NCI-H2196 (cell line): ENCODE measurements around the gene GRB7.
"Not testable (repeated sequence)": the region's sequence is repeated elsewhere in the genome, so short reads cannot be mapped to it uniquely, and the experiment has no call there.

ENCODE experiments used
- DNase-seq: peaks from one replicate; lab custom pipeline; 2025; ENCODE audit not compliant: unreplicated experiment; lab: John Stamatoyannopoulos, UW

Gene GRB7

DNA sequence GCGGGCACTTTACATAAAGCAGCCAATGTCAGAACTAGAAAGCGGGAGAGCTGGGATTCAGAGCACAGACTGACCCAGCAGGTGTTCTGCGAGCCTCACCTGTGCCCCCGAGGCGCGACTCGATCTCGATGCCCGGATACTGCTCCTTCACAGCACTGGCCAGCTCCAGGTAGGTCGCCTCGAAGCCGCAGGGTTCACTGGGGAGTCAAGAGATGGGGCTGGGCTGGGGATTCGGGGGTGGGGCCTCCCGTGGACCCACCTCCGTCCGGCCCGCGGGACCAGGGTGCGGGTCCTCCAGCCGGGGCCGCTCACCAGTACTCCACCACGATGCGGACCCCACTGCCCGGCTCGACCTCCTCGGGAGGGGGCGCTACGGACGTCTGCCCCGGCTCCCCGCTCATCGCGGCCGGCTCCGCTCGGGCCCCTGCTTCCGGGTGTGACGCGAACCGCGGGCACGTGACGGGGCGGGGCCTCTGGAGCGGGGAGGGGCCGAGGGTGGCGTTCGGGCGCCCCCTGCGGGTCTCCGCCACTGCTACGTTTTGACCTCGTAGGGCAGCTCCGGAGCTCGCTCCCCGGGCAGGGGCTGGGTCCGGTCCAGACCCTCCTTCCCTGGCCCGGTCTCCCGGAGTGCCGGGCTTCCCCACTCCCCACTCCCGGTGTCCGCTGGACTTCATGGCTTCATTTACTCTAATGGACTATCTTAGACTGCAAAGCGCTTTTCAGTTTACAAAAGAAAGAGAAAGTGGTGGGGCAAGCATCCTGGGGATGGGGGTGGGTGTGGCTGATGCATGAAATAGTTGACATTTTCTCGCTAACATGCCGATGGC, 7.4 kb upstream of the GRB7 start, which contains the start of gene MIEN1:
MIEN1 (minus strand) TSS at position 438 of the 827 bp plus-strand sequence; CDS start at position 401, 37 bp downstream.
- DNase-seq, result peak; percentile 71

DNA sequence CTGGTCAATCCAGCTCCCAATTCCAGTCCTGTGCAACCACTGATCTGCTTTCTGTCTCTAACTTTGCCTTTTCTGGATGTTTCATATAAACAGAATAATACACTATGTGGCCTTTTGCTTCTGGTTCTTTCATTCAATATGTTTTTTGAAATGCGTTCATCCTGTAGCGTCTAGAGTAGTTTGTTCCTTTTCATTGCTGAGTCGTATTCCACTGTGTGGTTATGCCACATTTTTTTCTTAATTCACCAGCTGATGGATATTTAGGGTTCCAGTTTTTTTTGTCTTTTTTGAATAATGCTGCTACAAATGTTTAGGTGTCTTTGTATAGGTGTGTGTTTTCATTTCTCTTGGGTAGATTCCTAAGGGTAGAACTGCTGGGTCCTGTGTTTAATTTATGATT, 5.2 kb upstream of the GRB7 start:
- DNase-seq, result no peak

DNA sequence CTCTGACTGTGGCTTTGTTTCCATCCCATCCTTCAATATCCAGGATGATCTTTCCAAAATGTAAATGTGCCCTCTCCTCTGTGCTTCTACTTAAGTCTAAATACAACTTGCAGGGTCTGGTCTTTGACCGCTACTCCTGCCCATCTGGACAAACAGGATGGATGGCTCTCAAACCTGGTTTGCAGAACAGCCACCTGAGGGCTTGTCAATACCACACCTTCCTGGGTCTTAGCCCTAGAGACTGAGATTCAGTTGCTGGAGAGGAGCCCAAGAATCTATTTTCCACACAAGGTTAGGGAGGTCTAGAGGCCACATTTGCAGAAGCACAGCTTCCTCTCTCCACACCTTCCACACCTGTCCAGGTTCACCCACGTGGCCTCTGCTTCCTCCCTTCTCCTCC, 1.9 kb upstream of the GRB7 start:
- no peak for DNase-seq

DNA sequence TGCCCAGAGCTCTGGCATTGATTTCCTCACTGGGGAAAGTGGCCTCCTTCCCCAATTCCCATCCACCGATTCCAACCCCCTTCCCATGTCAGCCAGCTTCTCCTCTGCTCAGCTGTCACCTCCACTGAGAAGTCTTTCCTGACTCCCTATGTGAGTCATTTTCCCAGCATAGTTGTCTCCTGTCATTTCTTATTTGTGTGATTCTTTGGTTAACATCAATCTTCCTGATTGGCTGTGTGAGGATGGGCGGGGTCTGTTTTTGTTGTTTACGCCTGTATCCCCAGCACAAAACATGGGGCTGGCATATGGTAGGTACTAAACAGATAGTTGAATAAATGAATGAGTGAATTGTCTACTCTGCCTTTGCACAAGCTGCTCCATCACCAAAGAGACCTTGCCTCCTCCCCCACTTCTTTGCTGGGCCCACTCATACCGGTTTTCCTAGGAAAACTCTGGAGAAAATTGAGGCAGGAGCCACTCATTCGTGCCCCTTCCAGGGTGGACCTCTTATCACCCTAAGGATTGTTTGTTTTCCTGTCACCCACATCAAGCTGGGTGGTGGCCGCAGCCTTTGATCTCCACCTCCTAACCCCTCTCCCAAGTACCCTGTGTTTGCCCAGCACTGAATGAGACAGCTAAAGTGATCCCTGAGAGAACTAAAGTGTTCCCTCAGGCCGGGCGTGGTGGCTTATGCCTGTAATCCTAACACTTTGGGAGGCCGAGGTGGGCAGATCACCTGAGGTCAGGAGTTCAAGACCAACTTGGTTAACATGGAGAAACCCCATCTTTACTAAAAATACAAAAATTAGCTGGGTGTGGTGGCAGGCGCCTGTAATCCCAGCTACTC, 1.2 kb upstream of the GRB7 start:
- DNase-seq, result no peak

DNA sequence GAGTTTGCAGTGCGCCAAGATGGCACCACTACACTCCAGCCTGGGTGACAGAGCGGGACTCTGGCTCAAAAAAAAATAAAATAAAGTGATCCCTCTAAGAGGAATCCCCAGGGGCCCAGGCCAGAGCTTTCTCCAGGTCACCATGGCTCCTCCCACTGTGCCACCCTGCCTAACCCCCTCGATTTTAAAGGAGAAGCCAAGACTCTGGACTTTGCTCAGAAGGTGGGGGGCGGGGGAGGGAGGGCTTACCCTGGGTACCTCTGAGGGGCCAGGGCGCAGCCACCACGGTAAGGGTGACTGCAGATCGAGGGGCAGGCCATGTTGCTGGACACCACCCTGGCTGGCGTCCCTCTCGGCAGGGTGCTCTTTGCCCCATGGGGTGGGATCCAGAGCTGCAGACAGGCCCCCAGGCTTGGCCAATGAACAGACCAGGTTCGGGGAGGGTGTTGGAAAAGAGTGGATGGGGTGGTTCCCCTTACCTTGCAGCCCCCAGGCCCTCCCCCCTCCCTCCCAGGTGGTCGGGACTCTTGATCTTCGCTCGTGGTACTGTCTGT, 455 bp upstream of the GRB7 start:
- no peak for DNase-seq

DNA sequence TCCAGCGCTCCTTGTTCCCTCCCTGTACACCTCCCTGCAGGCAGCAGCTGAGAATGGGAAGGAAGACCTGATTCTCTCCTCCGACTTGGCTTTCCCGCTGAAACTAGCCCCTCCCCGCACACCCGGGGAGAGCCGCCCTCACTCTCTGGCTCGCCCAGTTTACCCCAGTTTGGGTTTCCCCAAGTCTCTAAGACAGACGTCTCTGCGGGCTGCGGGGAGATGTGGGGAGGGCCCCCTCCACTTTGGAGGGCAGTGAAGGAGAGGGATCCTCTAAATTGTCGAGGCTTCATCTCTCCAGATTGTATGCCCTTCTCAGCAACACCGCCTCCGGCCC, 797 bp downstream of the GRB7 start:
- DNase-seq, result peak; percentile 31

DNA sequence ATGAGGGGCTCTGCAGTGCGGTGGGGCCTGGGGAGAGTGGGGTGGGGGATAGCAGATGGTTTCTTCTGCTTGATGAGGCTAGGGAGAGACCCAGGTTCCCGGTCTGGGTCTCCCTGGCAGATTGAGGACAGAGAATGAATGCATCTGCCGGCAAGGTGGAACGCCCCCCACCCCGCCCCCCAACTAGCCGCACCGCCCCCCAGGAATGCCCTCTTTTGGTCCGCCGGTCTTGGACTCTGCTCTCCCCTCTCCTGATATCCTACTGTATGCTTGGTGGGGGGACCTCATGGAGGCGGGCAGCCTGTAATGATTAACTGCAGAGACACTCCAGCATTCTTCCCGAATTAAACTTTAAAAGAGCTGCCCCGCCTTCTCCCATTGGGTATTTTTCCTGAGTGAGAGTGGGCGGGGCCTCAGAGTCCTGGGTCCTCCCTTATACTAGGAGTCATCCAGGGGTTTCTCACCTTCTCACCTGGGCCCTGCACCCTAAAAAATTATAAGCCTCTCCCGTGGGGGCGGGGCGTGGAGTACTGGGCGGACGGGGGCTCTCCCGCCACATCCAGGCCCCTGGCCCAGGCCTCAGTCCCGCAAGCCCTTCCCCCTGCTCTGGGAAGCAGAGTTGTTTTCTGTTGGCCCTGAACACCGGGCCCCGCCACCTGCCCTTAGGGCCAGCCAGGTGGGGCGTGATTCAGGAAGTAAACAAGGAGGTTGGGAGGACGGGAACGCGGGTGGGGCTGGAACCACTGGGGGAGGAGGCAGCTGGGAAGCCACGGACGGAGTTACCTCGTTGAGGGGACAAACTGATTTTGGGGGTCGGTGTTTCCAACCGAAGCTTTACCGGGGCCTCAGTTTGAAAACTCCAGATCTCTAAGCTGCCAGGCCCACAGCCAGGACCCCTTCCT, 1.5 kb downstream of the GRB7 start:
- DNase-seq, result peak; percentile 54

DNA sequence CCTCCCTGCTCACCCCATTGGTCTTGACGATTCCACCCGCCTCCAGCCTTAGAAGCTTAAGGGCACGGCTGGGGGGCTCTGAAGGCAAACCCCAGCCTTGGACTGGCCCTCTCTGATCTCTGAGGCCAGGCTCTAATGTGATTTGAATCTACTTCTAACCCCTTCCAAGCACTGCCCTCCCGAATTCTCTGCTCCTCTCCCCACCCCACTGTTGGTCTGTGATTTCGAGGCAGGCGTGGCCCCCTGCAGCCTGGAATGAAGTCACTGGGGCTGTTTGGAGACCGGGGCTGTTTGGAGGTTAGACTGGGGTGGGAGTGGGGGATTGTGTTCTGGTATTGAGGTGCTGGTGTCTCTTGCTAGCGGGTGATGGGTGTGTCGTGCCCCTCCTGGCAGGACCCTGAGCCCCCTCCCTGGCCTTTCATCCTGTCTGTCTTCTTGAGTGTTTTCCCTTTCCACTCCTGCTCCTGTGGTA, 2.2 kb downstream of the GRB7 start:
- DNase-seq, result no peak

DNA sequence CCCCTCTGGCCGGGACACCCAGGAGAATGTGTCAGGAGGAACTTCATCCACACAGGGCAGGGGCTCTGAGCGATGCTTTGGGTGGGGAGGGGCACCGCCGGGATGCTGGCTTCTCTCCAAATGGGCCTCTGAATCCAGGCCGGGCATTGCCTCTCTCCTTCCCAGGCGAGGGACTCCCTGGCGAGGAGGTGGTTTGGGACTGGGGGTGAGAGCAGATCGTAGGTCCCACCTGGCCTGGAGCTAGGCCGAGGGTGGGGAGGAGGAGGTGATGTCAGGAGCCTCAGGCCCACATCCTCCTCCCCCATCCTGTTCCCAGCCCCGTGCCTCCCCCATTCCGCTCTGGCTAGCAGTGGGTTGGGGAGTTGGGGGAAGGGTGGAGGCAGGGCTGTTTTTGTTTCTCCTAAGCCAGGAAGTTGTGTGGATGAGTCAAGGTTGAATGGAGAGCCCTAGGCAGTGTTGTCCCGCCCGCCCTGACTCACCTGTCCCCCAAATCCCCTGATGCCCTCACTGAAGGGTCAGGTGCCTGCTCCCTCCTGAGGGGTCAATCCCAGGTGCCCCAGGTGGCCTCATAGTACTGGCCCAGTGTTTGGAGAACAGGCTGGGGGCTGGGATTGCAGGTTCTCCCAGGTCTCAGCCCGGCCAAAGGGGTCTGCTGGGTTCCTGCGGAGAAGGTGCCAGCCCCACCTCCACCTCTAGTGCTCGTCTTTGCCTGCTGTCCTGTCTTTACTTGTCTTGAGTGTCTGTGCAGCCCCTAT, 2.8 kb downstream of the GRB7 start:
- peak; percentile 23 for DNase-seq

DNA sequence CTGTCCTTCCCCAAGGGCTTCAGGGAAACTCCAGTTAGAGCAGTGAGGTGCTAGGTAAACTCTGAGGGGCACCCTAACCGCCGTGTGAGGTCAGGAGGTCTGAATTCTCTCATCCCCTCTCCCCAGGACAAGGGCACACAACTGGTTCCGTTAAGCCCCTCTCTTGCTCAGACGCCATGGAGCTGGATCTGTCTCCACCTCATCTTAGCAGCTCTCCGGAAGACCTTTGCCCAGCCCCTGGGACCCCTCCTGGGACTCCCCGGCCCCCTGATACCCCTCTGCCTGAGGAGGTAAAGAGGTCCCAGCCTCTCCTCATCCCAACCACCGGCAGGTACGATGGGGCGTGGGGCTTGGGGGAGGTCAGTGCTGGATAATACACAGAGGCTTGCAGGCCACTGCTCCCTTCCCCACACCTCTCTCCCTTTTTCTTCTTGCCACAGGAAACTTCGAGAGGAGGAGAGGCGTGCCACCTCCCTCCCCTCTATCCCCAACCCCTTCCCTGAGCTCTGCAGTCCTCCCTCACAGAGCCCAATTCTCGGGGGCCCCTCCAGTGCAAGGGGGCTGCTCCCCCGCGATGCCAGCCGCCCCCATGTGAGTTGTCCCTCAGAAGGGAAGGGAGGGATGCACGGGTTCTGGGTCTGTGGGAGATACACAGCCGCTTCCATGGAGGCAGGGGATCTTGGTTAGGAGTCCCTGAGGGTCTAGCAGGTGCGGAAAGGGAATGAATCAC, 4.6 kb downstream of the GRB7 start:
- DNase-seq, result no peak

DNA sequence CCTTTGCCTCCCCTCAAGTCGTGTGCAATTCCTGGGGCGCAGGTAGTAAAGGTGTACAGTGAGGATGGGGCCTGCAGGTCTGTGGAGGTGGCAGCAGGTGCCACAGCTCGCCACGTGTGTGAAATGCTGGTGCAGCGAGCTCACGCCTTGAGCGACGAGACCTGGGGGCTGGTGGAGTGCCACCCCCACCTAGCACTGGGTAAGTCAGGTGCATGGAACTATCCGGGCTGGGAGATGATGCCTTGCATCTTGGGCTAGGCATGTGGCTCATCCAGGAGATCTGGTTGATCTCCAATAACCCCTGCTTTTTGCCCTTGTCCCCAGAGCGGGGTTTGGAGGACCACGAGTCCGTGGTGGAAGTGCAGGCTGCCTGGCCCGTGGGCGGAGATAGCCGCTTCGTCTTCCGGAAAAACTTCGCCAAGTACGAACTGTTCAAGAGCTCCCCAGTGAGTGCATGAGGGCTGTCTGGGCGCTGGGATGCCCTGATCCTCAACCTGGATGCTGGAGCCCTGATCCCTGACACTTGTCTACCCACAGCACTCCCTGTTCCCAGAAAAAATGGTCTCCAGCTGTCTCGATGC, 5.2 kb downstream of the GRB7 start:
- no peak for DNase-seq

DNA sequence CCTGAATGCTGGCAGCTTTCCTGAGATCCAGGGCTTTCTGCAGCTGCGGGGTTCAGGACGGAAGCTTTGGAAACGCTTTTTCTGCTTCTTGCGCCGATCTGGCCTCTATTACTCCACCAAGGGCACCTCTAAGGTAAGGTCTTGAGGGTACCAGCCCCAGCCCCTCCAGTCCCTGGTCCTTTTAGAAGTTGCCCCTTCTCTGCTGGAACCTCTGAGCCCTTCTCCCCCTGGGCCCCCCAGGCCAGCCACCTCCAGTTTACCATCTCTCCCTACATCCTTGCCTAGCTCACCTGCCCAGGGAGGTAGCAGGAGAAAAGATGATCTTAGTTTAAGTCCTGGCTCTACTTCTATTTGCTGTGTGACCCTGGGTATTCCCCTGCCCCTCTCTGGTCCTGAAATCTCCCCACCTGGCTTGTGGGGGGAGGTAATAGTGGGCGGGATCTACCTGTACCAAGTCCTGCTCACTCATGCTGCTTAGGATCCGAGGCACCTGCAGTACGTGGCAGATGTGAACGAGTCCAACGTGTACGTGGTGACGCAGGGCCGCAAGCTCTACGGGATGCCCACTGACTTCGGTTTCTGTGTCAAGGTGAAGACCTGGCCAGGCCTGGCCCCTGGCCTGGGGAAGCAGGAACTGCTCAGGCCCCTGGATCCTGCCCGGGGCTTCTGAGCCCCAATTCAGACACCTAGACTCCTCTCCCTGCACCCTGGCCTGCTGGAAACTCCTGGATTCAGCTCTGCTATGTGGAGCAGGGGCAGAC, 6.5 kb downstream of the GRB7 start:
- DNase-seq, result no peak

DNA sequence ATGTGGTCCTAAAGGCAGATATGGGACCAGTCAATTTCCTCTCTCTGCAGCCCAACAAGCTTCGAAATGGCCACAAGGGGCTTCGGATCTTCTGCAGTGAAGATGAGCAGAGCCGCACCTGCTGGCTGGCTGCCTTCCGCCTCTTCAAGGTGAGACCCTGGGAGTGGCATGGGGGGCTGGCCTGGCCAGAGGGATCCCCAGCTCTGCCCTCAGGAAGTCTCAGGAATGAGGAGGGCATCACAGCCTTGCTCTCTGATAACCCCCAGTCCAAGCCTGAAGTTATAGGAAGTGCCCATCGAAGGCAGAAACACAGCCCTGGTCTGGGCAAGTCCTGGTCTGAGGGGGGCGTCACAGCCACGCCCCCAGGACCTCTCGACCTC, 7.1 kb downstream of the GRB7 start:
- no peak for DNase-seq

DNA sequence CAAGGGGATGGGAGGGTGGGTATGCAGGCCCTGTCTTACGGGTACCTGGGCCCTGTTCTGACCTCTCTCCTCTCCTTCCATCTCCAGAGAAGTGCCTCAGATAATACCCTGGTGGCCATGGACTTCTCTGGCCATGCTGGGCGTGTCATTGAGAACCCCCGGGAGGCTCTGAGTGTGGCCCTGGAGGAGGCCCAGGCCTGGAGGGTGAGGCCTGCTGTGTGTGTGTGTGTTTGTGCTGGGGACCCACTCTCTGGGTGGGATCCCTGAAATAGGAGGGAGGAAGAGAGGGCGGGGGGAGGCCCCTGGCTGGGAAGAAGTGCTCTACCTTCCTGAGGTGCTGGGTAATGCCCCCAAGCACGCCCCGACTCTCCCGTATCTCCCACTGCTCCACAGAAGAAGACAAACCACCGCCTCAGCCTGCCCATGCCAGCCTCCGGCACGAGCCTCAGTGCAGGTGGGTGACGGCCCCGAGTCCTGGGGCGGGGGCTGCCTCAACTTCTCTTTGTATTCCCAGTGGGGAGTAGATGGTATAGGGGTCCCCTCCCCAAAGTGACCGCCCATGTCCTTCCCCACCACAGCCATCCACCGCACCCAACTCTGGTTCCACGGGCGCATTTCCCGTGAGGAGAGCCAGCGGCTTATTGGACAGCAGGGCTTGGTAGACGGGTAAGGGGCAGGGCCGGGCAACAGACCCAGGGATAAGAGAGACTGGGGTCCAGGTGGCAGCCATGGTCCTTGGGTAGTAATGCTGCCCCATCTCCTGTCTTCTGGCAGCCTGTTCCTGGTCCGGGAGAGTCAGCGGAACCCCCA, 7.8 kb downstream of the GRB7 start:
- no peak for DNase-seq

DNA sequence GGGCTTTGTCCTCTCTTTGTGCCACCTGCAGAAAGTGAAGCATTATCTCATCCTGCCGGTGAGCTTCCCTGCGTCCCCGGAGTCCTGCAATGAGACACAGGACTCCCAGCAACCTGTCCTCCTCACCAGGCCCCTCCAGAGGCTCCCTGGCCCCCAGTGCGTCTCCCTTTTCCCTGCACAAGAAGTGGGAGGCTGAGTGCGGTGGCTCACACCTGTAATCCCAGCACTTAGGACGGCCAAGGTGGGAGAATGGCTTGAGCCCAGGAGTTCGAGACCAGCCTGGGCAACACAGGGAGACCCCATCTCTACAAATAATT, 8.4 kb downstream of the GRB7 start:
- DNase-seq, result no peak

DNA sequence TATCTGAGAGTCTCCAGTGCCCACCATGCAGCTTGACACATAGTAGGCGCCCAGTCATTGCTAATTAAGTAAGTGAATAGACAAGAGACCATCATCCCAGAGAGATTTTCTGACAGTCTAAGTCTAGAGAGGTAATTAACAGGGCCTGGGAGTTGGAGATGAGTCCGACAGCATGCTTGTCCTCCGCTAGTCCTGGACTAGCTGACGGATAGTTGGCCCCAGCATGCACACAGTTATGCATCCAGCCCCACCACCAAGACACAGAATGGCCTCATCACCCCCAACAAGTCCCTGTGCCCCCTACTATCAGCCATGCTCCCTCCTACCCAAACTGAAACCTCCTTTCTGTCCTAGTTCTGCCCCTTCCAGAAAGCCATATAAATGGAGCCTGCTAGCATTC, 10.0 kb downstream of the GRB7 start:
- DNase-seq, result no peak

DNA sequence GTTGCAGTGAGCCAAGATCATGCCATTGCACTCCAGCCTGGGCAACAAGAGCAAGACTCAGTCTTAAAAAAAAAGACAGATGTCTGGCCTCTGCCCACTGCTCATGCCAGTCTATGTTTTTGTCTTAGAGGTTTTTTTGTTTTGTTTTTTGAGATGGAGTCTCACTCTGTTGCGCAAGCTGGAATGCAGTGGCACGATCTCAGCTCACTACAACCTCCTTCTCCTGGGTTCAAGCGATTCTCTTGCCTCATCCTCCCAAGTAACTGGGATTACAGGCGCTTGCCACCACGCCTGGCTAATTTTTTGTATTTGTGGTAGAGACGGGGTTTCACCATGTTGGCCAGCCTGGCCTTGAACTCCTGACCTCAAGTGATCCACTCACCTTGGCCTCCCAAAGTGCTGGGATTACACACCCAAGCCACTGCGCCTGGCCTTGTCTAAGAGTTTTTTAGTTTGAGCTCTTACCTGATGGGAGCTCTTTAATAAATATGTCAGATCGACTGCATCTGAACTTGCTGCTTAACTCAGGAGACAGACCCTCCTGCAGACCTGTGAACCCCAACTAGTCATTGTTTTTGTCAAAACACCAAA, 10.8 kb downstream of the GRB7 start:
- DNase-seq, result not testable (repeated sequence)
